ENCODE data around the gene GJC2.

GJC2 gene

GRCh38 chr1:228143480-228144192, 6.1 kb upstream of the GJC2 start:
- H4K12ac ChIP-seq (ENCODE audit: low read depth, low read length): no peak overlapping the region
- DNase-seq: no peak
- H3K18ac ChIP-seq (ENCODE audit: low read length): no peak overlapping the region
- H3K36me3 ChIP-seq (ENCODE audit: control insufficient read depth in 1 of 2, insufficient read depth in 2 of 2, low read length in 2 of 2): peaks cover 41 to 49% of the 10 kb centered on the region in 2 experiments
- no peak overlapping the region for H2BK12ac ChIP-seq (ENCODE audit: low read length)
- H4K91ac ChIP-seq (ENCODE audit: low read depth, low read length): no peak overlapping the region
- peak overlapping the region; percentile 23 for H3K4me3 ChIP-seq (ENCODE audit: low read depth, low read length)
- no peak overlapping the region for H3K27ac ChIP-seq (ENCODE audit: low read depth, low read length)
- H3K79me2 ChIP-seq (ENCODE audit: control insufficient read depth, insufficient read depth, low read length, poor library complexity): peaks cover 32% of the 10 kb centered on the region
- no peak overlapping the region for H3K9ac ChIP-seq (ENCODE audit: low read length)
- H2BK120ac ChIP-seq (ENCODE audit: insufficient read depth, low read length, poor library complexity): no peak overlapping the region
- H3K27me3 ChIP-seq (ENCODE audit: insufficient read depth, low read length): no peaks in the 10 kb centered on the region
- no peak overlapping the region for H2AK5ac ChIP-seq (ENCODE audit: low read length)
- no peak overlapping the region for H2AFZ ChIP-seq (ENCODE audit: insufficient read depth, low read length, poor library complexity)
- H3K4me1 ChIP-seq (ENCODE audit: control insufficient read depth in 1 of 2, insufficient read depth in 2 of 2, low read length in 2 of 2): peaks cover 9 to 20% of the 10 kb centered on the region in 2 experiments
- peak overlapping the region; percentile 21 for H3K23ac ChIP-seq (ENCODE audit: low read length)
- H3K14ac ChIP-seq (ENCODE audit: low read length): no peak overlapping the region
- peak overlapping the region; percentile 5 for H3K4ac ChIP-seq (ENCODE audit: low read depth, low read length)
- H3K4me2 ChIP-seq (ENCODE audit: low read length): no peak overlapping the region
- no peak overlapping the region for H2BK5ac ChIP-seq (ENCODE audit: low read depth, low read length, poor library complexity)
- H3K79me1 ChIP-seq (ENCODE audit: low read length): peaks cover 10% of the 10 kb centered on the region
- no peak overlapping the region for H4K8ac ChIP-seq (ENCODE audit: low read depth, low read length)
- no CpG with 5 or more reads among the region's 12 CpGs for WGBS (ENCODE audit: extremely low coverage, insufficient coverage, insufficient read length)
- H3K9me3 ChIP-seq (ENCODE audit: insufficient read depth, low read depth, low read length): peaks cover 4% of the 10 kb centered on the region

DNA sequence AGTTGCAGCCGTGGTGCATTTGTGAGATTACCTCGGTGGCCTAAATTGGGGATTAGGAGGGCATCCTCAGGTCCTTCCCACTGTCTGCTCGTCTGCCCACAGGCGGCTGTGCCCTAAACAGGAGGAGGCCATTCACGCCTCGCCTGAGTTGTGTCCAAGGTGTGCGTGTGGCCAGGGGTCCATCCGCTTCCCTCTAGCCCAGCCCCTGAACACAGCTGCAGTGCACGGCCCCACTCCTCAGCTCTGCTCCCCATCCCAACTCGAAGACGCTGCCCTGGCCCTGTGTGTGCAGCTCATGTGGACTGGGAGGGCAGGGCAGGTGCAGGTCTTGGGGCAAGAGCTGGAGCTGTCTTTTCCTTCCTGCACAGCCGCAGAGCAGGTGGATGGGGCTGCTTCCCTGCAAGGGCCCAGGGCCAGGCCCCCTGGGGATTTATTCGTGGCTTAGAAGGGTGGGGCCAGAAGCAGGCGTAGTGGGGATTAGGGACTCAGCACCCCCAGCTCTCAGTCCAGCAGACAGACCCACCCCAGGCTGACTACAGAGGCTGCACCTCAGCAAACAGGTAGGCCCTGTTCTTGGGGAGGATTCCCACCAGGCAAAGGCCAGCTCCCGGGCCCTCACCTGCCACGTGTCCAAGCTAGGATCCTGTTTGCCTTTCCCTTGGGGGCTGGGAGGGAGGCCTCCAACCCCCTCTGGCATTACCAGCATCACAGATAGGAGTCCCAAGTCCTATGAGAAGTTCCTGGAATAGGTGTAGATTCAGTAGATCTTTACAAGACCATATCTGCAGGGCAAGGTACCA, 5.3 kb upstream of the GJC2 start:
- Histone ChIP-seq H2AK5ac (ENCODE audit: low read length) (no peak overlapping the region), H3K36me3 (ENCODE audit: control insufficient read depth in 1 of 2, insufficient read depth in 2 of 2, low read length in 2 of 2) (peaks cover 47 to 53% of the 10 kb centered on the region in 2 experiments), H3K27me3 (ENCODE audit: insufficient read depth, low read length) (no peaks in the 10 kb centered on the region), H2BK120ac (ENCODE audit: insufficient read depth, low read length, poor library complexity) (no peak overlapping the region), H2BK5ac (ENCODE audit: low read depth, low read length, poor library complexity) (no peak overlapping the region), H3K9me3 (ENCODE audit: insufficient read depth, low read depth, low read length) (peaks cover 4% of the 10 kb centered on the region), H3K14ac (ENCODE audit: low read length) (no peak overlapping the region), H4K8ac (ENCODE audit: low read depth, low read length) (no peak overlapping the region), H3K18ac (ENCODE audit: low read length) (no peak overlapping the region), H3K4me1 (ENCODE audit: control insufficient read depth in 1 of 2, insufficient read depth in 2 of 2, low read length in 2 of 2) (peaks cover 15 to 25% of the 10 kb centered on the region in 2 experiments), H2BK12ac (ENCODE audit: low read length) (no peak overlapping the region), H2AFZ (ENCODE audit: insufficient read depth, low read length, poor library complexity) (no peak overlapping the region), H3K4me2 (ENCODE audit: low read length) (no peak overlapping the region), H3K79me2 (ENCODE audit: control insufficient read depth, insufficient read depth, low read length, poor library complexity) (peaks cover 32% of the 10 kb centered on the region), H3K23ac (ENCODE audit: low read length) (peak overlapping the region; percentile 21), H3K9ac (ENCODE audit: low read length) (no peak overlapping the region), H3K4me3 (ENCODE audit: low read depth, low read length) (peak overlapping the region; percentile 23), H4K12ac (ENCODE audit: low read depth, low read length) (no peak overlapping the region), H4K91ac (ENCODE audit: low read depth, low read length) (no peak overlapping the region), H3K4ac (ENCODE audit: low read depth, low read length) (peak overlapping the region; percentile 5), H3K27ac (ENCODE audit: low read depth, low read length) (no peak overlapping the region), H3K79me1 (ENCODE audit: low read length) (peaks cover 12% of the 10 kb centered on the region)
- WGBS (ENCODE audit: extremely low coverage, insufficient coverage, insufficient read length): no CpG with 5 or more reads among the region's 16 CpGs
- DNase-seq: no peak

DNA sequence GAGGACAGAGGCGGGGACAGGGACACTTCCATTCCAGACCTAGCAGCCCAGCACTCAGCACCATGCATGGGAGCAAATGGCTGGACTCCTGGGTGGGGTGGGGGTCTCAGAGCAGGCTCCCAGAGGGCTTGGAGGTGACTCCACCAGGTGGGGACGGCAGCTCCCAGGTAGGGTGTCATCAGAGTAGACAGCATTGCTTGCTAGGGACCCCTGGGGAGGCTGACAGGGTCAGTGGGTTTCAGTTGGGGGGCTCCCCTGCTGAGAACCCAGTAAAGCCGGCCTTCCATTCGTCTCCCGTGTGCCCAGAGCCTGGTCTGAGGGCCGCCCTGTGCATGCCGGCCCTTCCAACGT, 4.8 kb upstream of the GJC2 start:
- Histone ChIP-seq H3K9ac (ENCODE audit: low read length) (no peak overlapping the region), H4K8ac (ENCODE audit: low read depth, low read length) (no peak overlapping the region), H3K23ac (ENCODE audit: low read length) (no peak overlapping the region), H3K79me1 (ENCODE audit: low read length) (peaks cover 12% of the 10 kb centered on the region), H3K9me3 (ENCODE audit: insufficient read depth, low read depth, low read length) (peaks cover 4% of the 10 kb centered on the region), H2AK5ac (ENCODE audit: low read length) (no peak overlapping the region), H3K36me3 (ENCODE audit: control insufficient read depth in 1 of 2, insufficient read depth in 2 of 2, low read length in 2 of 2) (peaks cover 47 to 56% of the 10 kb centered on the region in 2 experiments), H2AFZ (ENCODE audit: insufficient read depth, low read length, poor library complexity) (no peak overlapping the region), H4K91ac (ENCODE audit: low read depth, low read length) (no peak overlapping the region), H3K4ac (ENCODE audit: low read depth, low read length) (peak overlapping the region; percentile 22), H2BK12ac (ENCODE audit: low read length) (no peak overlapping the region), H2BK5ac (ENCODE audit: low read depth, low read length, poor library complexity) (no peak overlapping the region), H3K4me3 (ENCODE audit: low read depth, low read length) (no peak overlapping the region), H3K4me2 (ENCODE audit: low read length) (no peak overlapping the region), H3K27me3 (ENCODE audit: insufficient read depth, low read length) (no peaks in the 10 kb centered on the region), H3K14ac (ENCODE audit: low read length) (no peak overlapping the region), H3K79me2 (ENCODE audit: control insufficient read depth, insufficient read depth, low read length, poor library complexity) (peaks cover 34% of the 10 kb centered on the region), H4K12ac (ENCODE audit: low read depth, low read length) (no peak overlapping the region), H3K4me1 (ENCODE audit: control insufficient read depth in 1 of 2, insufficient read depth in 2 of 2, low read length in 2 of 2) (peaks cover 20 to 30% of the 10 kb centered on the region in 2 experiments), H3K18ac (ENCODE audit: low read length) (no peak overlapping the region), H3K27ac (ENCODE audit: low read depth, low read length) (no peak overlapping the region), H2BK120ac (ENCODE audit: insufficient read depth, low read length, poor library complexity) (no peak overlapping the region)
- DNase-seq: no peak
- no CpG with 5 or more reads among the region's 8 CpGs for WGBS (ENCODE audit: extremely low coverage, insufficient coverage, insufficient read length)

- H3K4me2 ChIP-seq (ENCODE audit: low read length): no peak overlapping the region
- no peak overlapping the region for H3K27ac ChIP-seq (ENCODE audit: low read depth, low read length)
- no peak overlapping the region for H2AK5ac ChIP-seq (ENCODE audit: low read length)
- H2BK120ac ChIP-seq (ENCODE audit: insufficient read depth, low read length, poor library complexity): no peak overlapping the region
- no peak overlapping the region for H2BK5ac ChIP-seq (ENCODE audit: low read depth, low read length, poor library complexity)
- no peak overlapping the region for H4K12ac ChIP-seq (ENCODE audit: low read depth, low read length)
- H2BK12ac ChIP-seq (ENCODE audit: low read length): no peak overlapping the region
- no peak overlapping the region for H2AFZ ChIP-seq (ENCODE audit: insufficient read depth, low read length, poor library complexity)
- peaks cover 11% of the 10 kb centered on the region for H3K79me1 ChIP-seq (ENCODE audit: low read length)
- no peak overlapping the region for H3K23ac ChIP-seq (ENCODE audit: low read length)
- H3K79me2 ChIP-seq (ENCODE audit: control insufficient read depth, insufficient read depth, low read length, poor library complexity): peaks cover 29% of the 10 kb centered on the region
- DNase-seq: no peak
- H3K14ac ChIP-seq (ENCODE audit: low read length): no peak overlapping the region
- H3K4me3 ChIP-seq (ENCODE audit: low read depth, low read length): no peak overlapping the region
- no peaks in the 10 kb centered on the region for H3K27me3 ChIP-seq (ENCODE audit: insufficient read depth, low read length)
- H3K9ac ChIP-seq (ENCODE audit: low read length): no peak overlapping the region
- peaks cover 26 to 36% of the 10 kb centered on the region in 2 experiments for H3K4me1 ChIP-seq (ENCODE audit: control insufficient read depth in 1 of 2, insufficient read depth in 2 of 2, low read length in 2 of 2)
- H4K91ac ChIP-seq (ENCODE audit: low read depth, low read length): no peak overlapping the region
- H4K8ac ChIP-seq (ENCODE audit: low read depth, low read length): no peak overlapping the region
- H3K9me3 ChIP-seq (ENCODE audit: insufficient read depth, low read depth, low read length): peaks cover 4% of the 10 kb centered on the region
- WGBS (ENCODE audit: extremely low coverage, insufficient coverage, insufficient read length): no CpG with 5 or more reads among the region's 31 CpGs
- peak overlapping the region; percentile 37 for H3K4ac ChIP-seq (ENCODE audit: low read depth, low read length)
- H3K36me3 ChIP-seq (ENCODE audit: control insufficient read depth in 1 of 2, insufficient read depth in 2 of 2, low read length in 2 of 2): peaks cover 47 to 56% of the 10 kb centered on the region in 2 experiments
- H3K18ac ChIP-seq (ENCODE audit: low read length): no peak overlapping the region
Observed at GRCh38 chr1:228145463-228146416, 4.0 kb upstream of the GJC2 start.

Measured in trophoblast cell (in vitro differentiated cells and primary cell).